Endodermal cell (in vitro differentiated cells): ENCODE results near the gene ATP11C. TPM values are rescaled to one million over a fixed set of nuclear protein-coding genes. Genes with fewer than 3 reads are reported as not detected.

Experiments used
- DNase-seq: peaks from one replicate; pipeline ENCODE4 v3.0.0-alpha.2; 2017
- H3K27ac ChIP-seq: 2 replicates; pipeline ENCODE4 v1.5.1; 2013; ENCODE audit warnings: mild to moderate bottlenecking, low read depth, low read length, moderate library complexity
- H3K27me3 ChIP-seq: 2 replicates; pipeline ENCODE4 v1.6.1; 2013; ENCODE audit warnings: mild to moderate bottlenecking, low read length, moderate library complexity; ENCODE audit not compliant: insufficient read depth, control insufficient read depth, poor library complexity, severe bottlenecking
- H3K36me3 ChIP-seq: 2 replicates; pipeline ENCODE4 v1.7.0; 2013; ENCODE audit warnings: mild to moderate bottlenecking, low read length, moderate library complexity; ENCODE audit not compliant: control insufficient read depth, insufficient read depth
- H3K4me1 ChIP-seq: one replicate; pipeline ENCODE4 v1.7.0; 2013; ENCODE audit warnings: low read length; ENCODE audit not compliant: control insufficient read depth, insufficient read depth
- H3K4me3 ChIP-seq: 2 replicates; pipeline ENCODE4 v1.5.1; 2013; ENCODE audit warnings: mild to moderate bottlenecking, low read length, moderate library complexity
- H3K9ac ChIP-seq: 2 replicates; pipeline ENCODE4 v1.6.1; 2013; ENCODE audit warnings: mild to moderate bottlenecking, low read length, moderate library complexity; ENCODE audit not compliant: poor library complexity, severe bottlenecking; ENCODE audit errors: extremely low read depth
- H3K9me3 ChIP-seq: 2 replicates; pipeline ENCODE4 v1.6.1; 2013; ENCODE audit warnings: mild to moderate bottlenecking, low read length, moderate library complexity; ENCODE audit not compliant: control insufficient read depth
- H3K27ac Mint-ChIP-seq: 2 replicates; pipeline ENCODE4 v1.8.0; 2020; ENCODE audit warnings: mixed read lengths
- H3K27me3 Mint-ChIP-seq: 2 replicates; pipeline ENCODE4 v1.8.0; 2021; ENCODE audit warnings: mild to moderate bottlenecking, mixed read lengths; ENCODE audit not compliant: insufficient read depth
- H3K36me3 Mint-ChIP-seq: 2 replicates; pipeline ENCODE4 v1.8.0; 2020; ENCODE audit warnings: low read depth, mixed read lengths
- H3K4me1 Mint-ChIP-seq: 2 replicates; pipeline ENCODE4 v1.8.0; 2020; ENCODE audit warnings: mixed read lengths
- H3K4me3 Mint-ChIP-seq: 2 replicates; pipeline ENCODE4 v1.8.0; 2020; ENCODE audit warnings: mild to moderate bottlenecking, moderate library complexity, mixed read lengths
- H3K9me3 Mint-ChIP-seq: 2 replicates; pipeline ENCODE4 v1.8.0; 2020; ENCODE audit warnings: mild to moderate bottlenecking, mixed read lengths
- WGBS, 2 experiments: methylation state at CpG; one replicate each; pipeline versions ENCODE4 v1.1.5 to v1.1.7; 2013; ENCODE audit warnings: missing lambda C conversion rate in 2 of 2, mixed read lengths in 1 of 2; ENCODE audit not compliant: insufficient coverage in 1 of 2, insufficient read length in 1 of 2; 5-methylcytosine and 5-hydroxymethylcytosine counted together
- total RNA-seq, 2 donors: library from RNA; stranded (reverse); fragmentation: NEBNext Ultra II Directional in 1 of 2; extraction: Animal tissue kit (Norgen Biotek cat#: 25700) in 1 of 2; gene quantifications; 2 replicates in 1 of 2; 3 replicates in 1 of 2; pipeline ENCODE4 v1.2.1, GENCODE V29; 2021
- TF ChIP-seq, protein P1 (sequence below): fragments of 200-600 bp; sonication (generic); conservative IDR thresholded peaks from 2 replicates; pipeline ENCODE4 v1.5.0; 2021; ENCODE audit warnings: antibody characterized with exemption, mild to moderate bottlenecking

The ATP11C gene
- total RNA-seq, 2 donors from 2014 or later = 62.9 to 114 TPM

DNA sequence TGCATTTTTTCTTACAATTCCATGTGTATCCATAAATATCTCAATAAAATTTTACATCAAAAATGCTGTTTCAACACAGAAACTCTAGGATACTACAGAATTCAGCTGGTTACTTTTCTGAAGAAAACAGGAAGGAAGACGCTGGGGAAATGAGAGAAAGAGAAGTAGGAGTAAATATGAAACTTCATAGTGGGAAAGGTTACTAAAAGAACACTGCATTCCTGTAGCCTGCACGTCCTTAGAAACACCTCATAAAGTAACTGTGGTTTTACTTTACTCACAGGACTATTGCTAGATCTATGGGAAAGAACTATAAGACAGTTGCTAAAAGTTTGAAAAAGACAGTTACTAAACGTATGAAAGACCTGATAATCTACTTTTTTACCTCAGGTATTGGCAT lies 23.1 kb downstream of the ATP11C start:
- peaks cover 6% of the 10 kb centered on the region for H3K36me3 Mint-ChIP-seq
- no peak overlapping the region for H3K4me3 Mint-ChIP-seq
- TF ChIP-seq, protein P1, sequence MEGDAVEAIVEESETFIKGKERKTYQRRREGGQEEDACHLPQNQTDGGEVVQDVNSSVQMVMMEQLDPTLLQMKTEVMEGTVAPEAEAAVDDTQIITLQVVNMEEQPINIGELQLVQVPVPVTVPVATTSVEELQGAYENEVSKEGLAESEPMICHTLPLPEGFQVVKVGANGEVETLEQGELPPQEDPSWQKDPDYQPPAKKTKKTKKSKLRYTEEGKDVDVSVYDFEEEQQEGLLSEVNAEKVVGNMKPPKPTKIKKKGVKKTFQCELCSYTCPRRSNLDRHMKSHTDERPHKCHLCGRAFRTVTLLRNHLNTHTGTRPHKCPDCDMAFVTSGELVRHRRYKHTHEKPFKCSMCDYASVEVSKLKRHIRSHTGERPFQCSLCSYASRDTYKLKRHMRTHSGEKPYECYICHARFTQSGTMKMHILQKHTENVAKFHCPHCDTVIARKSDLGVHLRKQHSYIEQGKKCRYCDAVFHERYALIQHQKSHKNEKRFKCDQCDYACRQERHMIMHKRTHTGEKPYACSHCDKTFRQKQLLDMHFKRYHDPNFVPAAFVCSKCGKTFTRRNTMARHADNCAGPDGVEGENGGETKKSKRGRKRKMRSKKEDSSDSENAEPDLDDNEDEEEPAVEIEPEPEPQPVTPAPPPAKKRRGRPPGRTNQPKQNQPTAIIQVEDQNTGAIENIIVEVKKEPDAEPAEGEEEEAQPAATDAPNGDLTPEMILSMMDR = no peak
- no peaks in the 10 kb centered on the region for H3K27me3 ChIP-seq
- H3K27ac ChIP-seq = no peak overlapping the region
- no peak overlapping the region for H3K4me3 ChIP-seq
- no peak overlapping the region for H3K9ac ChIP-seq
- no peaks in the 10 kb centered on the region for H3K9me3 Mint-ChIP-seq
- H3K36me3 ChIP-seq = no peaks in the 10 kb centered on the region
- peaks cover 43% of the 10 kb centered on the region for H3K4me1 Mint-ChIP-seq
- no peak for DNase-seq
- H3K27me3 Mint-ChIP-seq = no peaks in the 10 kb centered on the region
- H3K4me1 ChIP-seq = no peaks in the 10 kb centered on the region
- H3K9me3 ChIP-seq = no peaks in the 10 kb centered on the region
- H3K27ac Mint-ChIP-seq = no peak overlapping the region
- 95% methylated on average over 3 of the region's 3 CpGs; no CpG with 5 or more reads in 1 of the 2 experiments for WGBS, 2 experiments

DNA sequence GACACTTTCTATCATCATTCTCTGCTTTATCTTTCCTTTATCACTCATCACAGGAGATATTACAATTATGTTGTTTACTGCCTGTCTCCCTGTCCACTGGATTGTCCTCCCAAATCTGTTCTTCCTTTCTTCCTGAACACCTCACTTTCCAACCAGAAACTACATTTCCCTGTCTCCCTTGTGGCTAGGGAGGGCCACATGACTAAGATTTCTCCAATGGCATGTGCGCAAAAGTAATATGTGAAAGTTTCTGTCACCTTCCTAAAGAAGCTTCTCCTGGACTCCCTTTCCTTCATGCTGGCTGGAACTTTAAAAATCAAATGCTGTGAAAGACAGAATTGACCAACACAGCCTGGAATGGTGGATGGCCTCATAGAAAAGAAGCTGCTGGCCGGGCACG lies 25.8 kb downstream of the ATP11C start:
- Histone ChIP-seq H3K9me3 (no peaks in the 10 kb centered on the region), H3K4me1 (no peaks in the 10 kb centered on the region), H3K4me3 (no peak overlapping the region), H3K9ac (no peak overlapping the region), H3K27me3 (no peaks in the 10 kb centered on the region), H3K36me3 (no peaks in the 10 kb centered on the region), H3K27ac (no peak overlapping the region)
- peaks cover 40% of the 10 kb centered on the region for H3K4me1 Mint-ChIP-seq
- no peak for DNase-seq
- H3K27ac Mint-ChIP-seq = no peak overlapping the region
- H3K27me3 Mint-ChIP-seq = no peaks in the 10 kb centered on the region
- no peaks in the 10 kb centered on the region for H3K9me3 Mint-ChIP-seq
- WGBS, 2 experiments = 100% methylated on average over 3 of the region's 3 CpGs; no CpG with 5 or more reads in 1 of the 2 experiments
- no peak overlapping the region for H3K4me3 Mint-ChIP-seq
- TF ChIP-seq, protein P1 = no peak
- H3K36me3 Mint-ChIP-seq = peaks cover 2% of the 10 kb centered on the region

DNA sequence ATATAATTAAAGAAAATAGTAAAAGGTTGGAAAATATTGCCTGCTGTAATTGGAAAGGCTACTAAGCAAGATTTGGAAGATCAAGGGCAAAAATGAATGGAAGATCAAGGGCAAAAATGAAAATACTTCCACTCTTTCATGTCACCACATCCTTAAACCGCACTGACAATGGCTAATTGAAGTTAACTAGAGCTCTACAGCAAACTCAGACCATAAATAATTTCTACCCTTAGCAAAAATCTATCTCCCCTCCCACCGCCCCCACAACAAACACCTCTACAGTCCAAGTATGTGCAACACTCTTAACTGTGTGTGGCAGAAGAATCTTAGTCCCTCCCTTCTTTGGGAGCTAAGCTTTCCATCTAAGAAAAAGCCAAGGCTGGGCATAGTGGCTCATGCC lies 27.1 kb downstream of the ATP11C start:
- Histone ChIP-seq H3K27me3 (no peaks in the 10 kb centered on the region), H3K9ac (no peak overlapping the region), H3K4me3 (no peak overlapping the region), H3K4me1 (no peaks in the 10 kb centered on the region), H3K27ac (no peak overlapping the region), H3K9me3 (no peaks in the 10 kb centered on the region), H3K36me3 (no peaks in the 10 kb centered on the region)
- Mint-ChIP-seq H3K9me3 (no peaks in the 10 kb centered on the region), H3K36me3 (peaks cover 2% of the 10 kb centered on the region), H3K4me1 (peaks cover 44% of the 10 kb centered on the region), H3K4me3 (no peak overlapping the region), H3K27ac (no peak overlapping the region), H3K27me3 (no peaks in the 10 kb centered on the region)
- TF ChIP-seq, protein P1 = no peak
- no peak for DNase-seq
- 92% methylated on average over 1 of the region's 2 CpGs; no CpG with 5 or more reads in 1 of the 2 experiments for WGBS, 2 experiments
